Aorta (tissue), 5 donors: Measurements from ENCODE around the gene FDXR. TPM values are rescaled to one million over a fixed set of nuclear protein-coding genes. Genes with fewer than 3 reads are reported as not detected.

Experiments used
- ATAC-seq: fragments of 200-7000 bp; cut with Tn5 transposase; one replicate; pipeline ENCODE4 v1.9.1; 2022; ENCODE audit warnings: moderate library complexity; ENCODE audit not compliant: low FRiP score
- DNase-seq, 2 donors: peaks; one replicate each; pipeline ENCODE4 v3.0.0-alpha.2; 2020
- H3K27ac ChIP-seq, 2 donors: one replicate each; pipeline ENCODE4 v1.5.1; 2013; ENCODE audit warnings: low read length in 2 of 2, mild to moderate bottlenecking in 2 of 2, moderate library complexity in 2 of 2, control low read depth in 1 of 2, inconsistent platforms in 1 of 2, low read depth in 1 of 2
- H3K27me3 ChIP-seq, 2 donors: one replicate each; pipeline ENCODE4 v1.6.1; 2013; ENCODE audit warnings: control low read depth in 1 of 2, low read length in 1 of 2, mild to moderate bottlenecking in 1 of 2, moderate library complexity in 1 of 2; ENCODE audit not compliant: insufficient read depth in 2 of 2, control insufficient read depth in 1 of 2
- H3K36me3 ChIP-seq, 2 donors: one replicate each; pipeline ENCODE4 v1.6.1; 2013; ENCODE audit warnings: control low read depth in 1 of 2, low read length in 1 of 2, mild to moderate bottlenecking in 1 of 2; ENCODE audit not compliant: insufficient read depth in 2 of 2, control insufficient read depth in 1 of 2
- H3K4me1 ChIP-seq, 2 donors: one replicate each; pipeline ENCODE4 v1.6.1; 2013; ENCODE audit warnings: low read length in 2 of 2, control low read depth in 1 of 2, mild to moderate bottlenecking in 1 of 2, moderate library complexity in 1 of 2; ENCODE audit not compliant: insufficient read depth in 2 of 2, control insufficient read depth in 1 of 2
- H3K4me3 ChIP-seq, 2 donors: one replicate each; pipeline ENCODE4 v1.5.1; 2013; ENCODE audit warnings: low read length in 2 of 2, control low read depth in 1 of 2, mild to moderate bottlenecking in 1 of 2
- H3K9me3 ChIP-seq: one replicate; pipeline ENCODE4 v1.6.1; 2013; ENCODE audit warnings: mild to moderate bottlenecking, low read length; ENCODE audit not compliant: control insufficient read depth
- WGBS, 2 donors: extraction: QIAGEN DNeasy Blood & Tissue Kit; methylation state at CpG; one replicate each; pipeline ENCODE4 v1.1.7; 2013; 5-methylcytosine and 5-hydroxymethylcytosine counted together
- intact Hi-C, 2 donors: fragments of 100-400 bp; cut with DNase I; formaldehyde crosslinking; loops; one replicate each; pipeline versions ENCODE4 v1.14.2 to v1.15.0; 2022
- long read RNA-seq, 2 donors: library from polyadenylated mRNA; unstranded; transcript quantifications; one replicate each; pipeline ENCODE4 v2.0.0, GENCODE V29; 2020 to 2021
- polyA plus RNA-seq, 2 donors: library from polyadenylated mRNA; stranded (reverse); fragments of 200-250 nt; gene quantifications; one replicate each; pipeline ENCODE4 v1.2.3, GENCODE V29; 2013
- total RNA-seq, 2 donors: library from RNA; stranded (reverse); fragmentation: NEBNext Ultra II Directional; extraction: Animal tissue kit (Norgen Biotek cat#: 25700); gene quantifications; one replicate each; pipeline ENCODE4 v1.2.1, GENCODE V29; 2021
- donor health status: healthy with polysubstance abuse.
- donor health status: Bipolar disorder and iron deficiency.
- donor health status: DM: no; HTN: no; CAD: no.
- donor health status: DM: no; HTN: no; CAD: no.
- donor health status: DM: yes; HTN: yes; CAD: no.

Gene FDXR, protein sequence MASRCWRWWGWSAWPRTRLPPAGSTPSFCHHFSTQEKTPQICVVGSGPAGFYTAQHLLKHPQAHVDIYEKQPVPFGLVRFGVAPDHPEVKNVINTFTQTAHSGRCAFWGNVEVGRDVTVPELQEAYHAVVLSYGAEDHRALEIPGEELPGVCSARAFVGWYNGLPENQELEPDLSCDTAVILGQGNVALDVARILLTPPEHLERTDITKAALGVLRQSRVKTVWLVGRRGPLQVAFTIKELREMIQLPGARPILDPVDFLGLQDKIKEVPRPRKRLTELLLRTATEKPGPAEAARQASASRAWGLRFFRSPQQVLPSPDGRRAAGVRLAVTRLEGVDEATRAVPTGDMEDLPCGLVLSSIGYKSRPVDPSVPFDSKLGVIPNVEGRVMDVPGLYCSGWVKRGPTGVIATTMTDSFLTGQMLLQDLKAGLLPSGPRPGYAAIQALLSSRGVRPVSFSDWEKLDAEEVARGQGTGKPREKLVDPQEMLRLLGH
- 1 to 10 TPM; 4.0 to 6.6 TPM for total RNA-seq
- 10 to 100 TPM in 1 of 2 donors, 1 to 10 TPM in 1; 8.1 to 18.1 TPM for polyA plus RNA-seq
- long read RNA-seq, donor 1, transcript FDXR-201 (12 exons, 1,875 nt), result major isoform, 40 of 64 reads
- long read RNA-seq, donor 1, partial matches to known transcripts, result 3 of 64 reads
- long read RNA-seq, donor 1, other reads (novel, unspliced or antisense), result 21 of 64 reads
- long read RNA-seq, donor 2, transcript FDXR-201 (12 exons, 1,875 nt), result major isoform, 5 of 6 reads
- long read RNA-seq, donor 2, partial matches to known transcripts, result 1 of 6 reads
- long read RNA-seq, donor 2, other reads (novel, unspliced or antisense), result 0 of 6 reads

DNA sequence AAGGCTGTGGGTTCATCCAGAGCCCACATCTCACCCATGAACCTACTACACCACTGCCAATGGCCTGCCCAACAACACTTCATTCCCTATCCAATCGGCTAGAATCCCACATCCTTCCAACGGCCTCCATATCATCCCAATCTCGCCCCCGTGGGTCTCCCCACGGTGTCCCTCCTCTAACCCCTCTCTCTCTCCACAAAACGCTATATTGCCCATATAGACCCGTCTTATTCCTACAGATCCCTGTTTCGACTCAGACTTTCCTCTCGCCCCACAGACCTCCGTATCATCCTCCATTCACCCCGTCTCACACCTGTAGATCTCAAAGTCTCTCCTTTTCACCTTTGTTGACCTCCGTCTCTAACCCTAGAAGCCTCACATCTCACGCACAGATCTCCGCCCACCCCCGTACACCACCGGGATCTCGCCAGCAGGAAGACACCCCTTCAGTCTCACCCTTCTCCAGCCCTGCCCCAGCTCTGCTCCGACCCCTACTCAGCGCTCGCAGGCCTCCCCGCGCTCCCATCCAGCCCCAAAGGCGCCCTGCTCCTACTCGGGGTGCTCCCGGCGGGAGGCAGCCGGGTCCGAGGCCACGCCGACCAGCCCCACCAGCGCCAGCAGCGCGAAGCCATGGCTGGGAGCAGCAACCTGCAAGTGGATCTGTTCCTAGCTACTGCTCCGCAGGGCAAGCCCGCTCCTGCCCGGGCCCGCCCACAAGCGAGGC is at the start of gene FDXR:
TSS of gene FDXR (minus strand) at position 682 of the 724 bp plus-strand sequence. CDS start at position 632, 50 bp downstream.
- no peak for ATAC-seq
- peak within 1 kb of the TSS; percentile 45 for H3K4me3 ChIP-seq
- peak within 1 kb of the TSS in 1 of 2 donors; percentile 77 for H3K27ac ChIP-seq
- WGBS, 2 donors, result 9% methylated on average over 38 of the region's 38 CpGs
- intact Hi-C loops, result no loop called here
- H3K36me3 ChIP-seq, result no peaks in the 10 kb centered on the region
- H3K27me3 ChIP-seq, result no peaks in the 10 kb centered on the region
- DNase-seq, result no peak
- no peaks in the 10 kb centered on the region for H3K9me3 ChIP-seq
- H3K4me1 ChIP-seq, result peaks cover 0 to 2% of the 10 kb centered on the region in 2 donors

DNA sequence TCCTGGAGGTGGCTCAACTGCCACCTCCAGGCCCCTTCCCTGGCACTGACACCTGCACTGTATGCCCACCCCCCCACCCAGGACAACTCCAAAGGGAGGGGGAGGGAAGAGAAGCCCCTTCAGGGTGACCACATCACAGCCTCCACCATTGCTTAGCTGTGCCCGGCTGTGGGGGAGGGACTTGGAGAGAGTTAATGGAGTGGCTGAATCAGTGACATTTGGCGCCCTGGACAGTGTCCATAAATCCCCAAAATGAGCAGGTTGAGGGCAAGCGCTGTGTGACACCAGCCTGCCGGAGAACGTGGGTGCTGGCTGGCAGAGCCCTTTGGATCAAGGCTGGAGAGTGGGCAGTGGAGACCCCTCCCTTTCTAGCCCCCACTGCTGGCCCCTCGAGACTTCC is 49.4 kb upstream of the FDXR start:
- intact Hi-C loops, result no loop called here
- ATAC-seq, result no peak
- WGBS, 2 donors, result 52 to 60% methylated on average over 6 of the region's 6 CpGs
- H3K9me3 ChIP-seq, result no peaks in the 10 kb centered on the region
- H3K36me3 ChIP-seq, result no peaks in the 10 kb centered on the region
- no peak for DNase-seq
- no peak overlapping the region for H3K4me3 ChIP-seq
- peaks cover 0 to 2% of the 10 kb centered on the region in 2 donors for H3K27me3 ChIP-seq
- H3K4me1 ChIP-seq, result no peaks in the 10 kb centered on the region
- no peak overlapping the region for H3K27ac ChIP-seq

GRCh38 chr17:74921769-74922168 is 49.0 kb upstream of the FDXR start:
- DNase-seq (no peak), ATAC-seq (no peak)
- Histone ChIP-seq H3K27ac (no peak overlapping the region), H3K27me3 (no peaks in the 10 kb centered on the region), H3K4me1 (no peaks in the 10 kb centered on the region), H3K9me3 (no peaks in the 10 kb centered on the region), H3K4me3 (no peak overlapping the region), H3K36me3 (no peaks in the 10 kb centered on the region)
- 92 to 96% methylated on average over 2 of the region's 2 CpGs for WGBS, 2 donors
- intact Hi-C loops, result no loop called here

GRCh38 chr17:74921026-74921681 is 48.4 kb upstream of the FDXR start:
- no peak overlapping the region for H3K4me3 ChIP-seq
- no peaks in the 10 kb centered on the region for H3K9me3 ChIP-seq
- no peaks in the 10 kb centered on the region for H3K36me3 ChIP-seq
- no peaks in the 10 kb centered on the region for H3K4me1 ChIP-seq
- H3K27ac ChIP-seq, result no peak overlapping the region
- intact Hi-C loops, result no loop called here
- WGBS, 2 donors, result 38 to 43% methylated on average over 18 to 19 of the region's 19 CpGs
- DNase-seq, result no peak
- ATAC-seq, result no peak
- no peaks in the 10 kb centered on the region for H3K27me3 ChIP-seq

- no peak overlapping the region for H3K27ac ChIP-seq
- intact Hi-C loops, result no loop called here
- DNase-seq (no peak), ATAC-seq (no peak)
- no peak overlapping the region for H3K4me3 ChIP-seq
- H3K4me1 ChIP-seq, result no peaks in the 10 kb centered on the region
- no peaks in the 10 kb centered on the region for H3K9me3 ChIP-seq
- no peaks in the 10 kb centered on the region for H3K27me3 ChIP-seq
- 59 to 71% methylated on average over 6 of the region's 6 CpGs for WGBS, 2 donors
- no peaks in the 10 kb centered on the region for H3K36me3 ChIP-seq
Measured at GRCh38 chr17:74920642-74921025, 47.8 kb upstream of the FDXR start.

- DNase-seq (no peak), ATAC-seq (no peak)
- H3K9me3 ChIP-seq, result no peaks in the 10 kb centered on the region
- no peaks in the 10 kb centered on the region for H3K36me3 ChIP-seq
- WGBS, 2 donors, result 77 to 82% methylated on average over 27 of the region's 27 CpGs
- H3K4me1 ChIP-seq, result no peaks in the 10 kb centered on the region
- intact Hi-C loops, result no loop called here
- H3K27ac ChIP-seq, result no peak overlapping the region
- H3K4me3 ChIP-seq, result no peak overlapping the region
- no peaks in the 10 kb centered on the region for H3K27me3 ChIP-seq
Measured at GRCh38 chr17:74920306-74920620, 47.5 kb upstream of the FDXR start.

GRCh38 chr17:74919440-74920305 is 46.9 kb upstream of the FDXR start:
- intact Hi-C loops, result no loop called here
- Histone ChIP-seq H3K4me1 (no peaks in the 10 kb centered on the region), H3K9me3 (no peaks in the 10 kb centered on the region), H3K36me3 (no peaks in the 10 kb centered on the region), H3K27me3 (no peaks in the 10 kb centered on the region), H3K27ac (no peak overlapping the region), H3K4me3 (no peak overlapping the region)
- DNase-seq (no peak), ATAC-seq (no peak)
- 66 to 70% methylated on average over 67 of the region's 67 CpGs for WGBS, 2 donors

DNA sequence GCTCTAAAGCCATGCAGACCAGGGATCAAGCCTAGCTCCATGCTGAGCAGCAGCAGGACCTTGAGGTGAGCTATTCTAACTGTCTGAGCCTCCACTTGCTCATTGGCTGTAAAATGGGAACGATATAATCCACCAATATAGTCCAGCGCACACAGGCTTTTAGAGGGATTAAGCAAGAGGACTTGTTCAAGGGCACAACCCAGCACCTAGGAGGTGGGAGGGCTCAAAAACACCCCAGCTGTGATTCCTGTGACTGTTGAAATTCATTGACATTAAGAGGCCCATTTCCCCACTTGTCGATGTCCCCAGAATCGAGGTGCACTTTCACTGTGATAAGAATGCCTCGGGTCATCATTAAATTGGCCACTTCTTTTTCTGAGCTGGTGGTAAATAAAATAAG is 46.1 kb upstream of the FDXR start:
- Histone ChIP-seq H3K4me1 (no peaks in the 10 kb centered on the region), H3K9me3 (no peaks in the 10 kb centered on the region), H3K4me3 (no peak overlapping the region), H3K27me3 (no peaks in the 10 kb centered on the region), H3K36me3 (no peaks in the 10 kb centered on the region), H3K27ac (no peak overlapping the region)
- intact Hi-C loops, result no loop called here
- ATAC-seq (no peak), DNase-seq (no peak)
- 89 to 96% methylated on average over 5 of the region's 5 CpGs for WGBS, 2 donors
